Right atrium auricular region (tissue), 2 donors: ENCODE data around the gene XPO4. TPM values are rescaled to one million over a fixed set of nuclear protein-coding genes. Genes with fewer than 3 reads are reported as not detected.

Source experiments
- DNase-seq: peaks from one replicate; pipeline ENCODE4 v3.0.0-alpha.2; 2019; ENCODE audit warnings: low spot score
- H3K27ac ChIP-seq, 2 donors: fragments of 200-600 bp; sonication (generic); 1 replicate in 1 of 2; 2 replicates in 1 of 2; pipeline ENCODE4 v1.5.1; 2016 to 2019
- H3K27me3 ChIP-seq, 2 donors: fragments of 200-600 bp; sonication (generic); one replicate each; pipeline versions ENCODE4 v1.5.1 to v1.6.0; 2017 to 2019
- H3K36me3 ChIP-seq: fragments of 200-600 bp; sonication (generic); one replicate; pipeline ENCODE4 v1.5.1; 2016
- H3K4me1 ChIP-seq, 2 donors: fragments of 200-600 bp; sonication (generic); one replicate each; pipeline versions ENCODE4 v1.5.1 to v1.6.0; 2017 to 2019
- H3K4me3 ChIP-seq, 2 donors: fragments of 200-600 bp; sonication (generic); 1 replicate in 1 of 2; 2 replicates in 1 of 2; pipeline ENCODE4 v1.5.1; 2017 to 2019; ENCODE audit warnings: mild to moderate bottlenecking in 1 of 2, moderate library complexity in 1 of 2
- H3K9me3 ChIP-seq, 2 donors: fragments of 200-600 bp; sonication (generic); one replicate each; pipeline ENCODE4 v1.5.1; 2019
- CTCF ChIP-seq, 2 donors: fragments of 200-600 bp; sonication (generic); IDR thresholded peaks; one replicate each; pipeline ENCODE4 v1.5.1; 2019; ENCODE audit warnings: antibody characterized with exemption in 2 of 2
- total RNA-seq, 2 donors: library from RNA; depleted of rRNA; stranded (reverse); fragments of >200 nt; gene quantifications; one replicate each; pipeline ENCODE4 v1.1.0, GENCODE V29; 2016

XPO4 gene
- total RNA-seq, 2 donors from 2014 or later = 9.7 to 10.6 TPM

DNA sequence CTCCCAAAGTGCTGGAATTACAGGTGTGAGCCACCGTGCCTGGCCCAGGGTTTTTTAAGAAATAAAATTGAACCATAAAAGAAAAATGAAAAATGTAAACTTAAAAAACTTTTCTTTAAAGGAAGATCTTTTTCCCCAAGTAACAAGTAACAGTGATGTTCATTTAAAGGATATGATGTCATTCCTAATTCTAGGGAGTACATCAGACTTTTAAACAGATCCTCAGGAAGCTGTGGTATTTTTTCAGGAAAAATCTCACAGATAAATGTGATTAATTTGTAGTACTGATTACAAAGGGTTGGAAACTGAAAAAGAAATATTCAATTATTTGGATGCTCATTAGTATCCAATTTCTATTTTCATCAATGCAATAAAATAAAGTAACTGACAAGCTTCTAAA lies 114.2 kb downstream of the XPO4 start:
- H3K9me3 ChIP-seq = no peaks in the 10 kb centered on the region
- no peak overlapping the region for H3K27ac ChIP-seq
- peaks cover 44% of the 10 kb centered on the region for H3K36me3 ChIP-seq
- no peaks in the 10 kb centered on the region for H3K4me1 ChIP-seq
- H3K4me3 ChIP-seq = no peak overlapping the region
- no peak for DNase-seq
- TF ChIP-seq CTCF (IDR thresholded peaks at IDR 0.05) = no peak
- no peaks in the 10 kb centered on the region for H3K27me3 ChIP-seq

- Histone ChIP-seq H3K27ac (no peak overlapping the region), H3K36me3 (peaks cover 55% of the 10 kb centered on the region)
These were observed 115.4 kb downstream of the XPO4 start for GRCh38 chr13:20787180-20787579.

DNA sequence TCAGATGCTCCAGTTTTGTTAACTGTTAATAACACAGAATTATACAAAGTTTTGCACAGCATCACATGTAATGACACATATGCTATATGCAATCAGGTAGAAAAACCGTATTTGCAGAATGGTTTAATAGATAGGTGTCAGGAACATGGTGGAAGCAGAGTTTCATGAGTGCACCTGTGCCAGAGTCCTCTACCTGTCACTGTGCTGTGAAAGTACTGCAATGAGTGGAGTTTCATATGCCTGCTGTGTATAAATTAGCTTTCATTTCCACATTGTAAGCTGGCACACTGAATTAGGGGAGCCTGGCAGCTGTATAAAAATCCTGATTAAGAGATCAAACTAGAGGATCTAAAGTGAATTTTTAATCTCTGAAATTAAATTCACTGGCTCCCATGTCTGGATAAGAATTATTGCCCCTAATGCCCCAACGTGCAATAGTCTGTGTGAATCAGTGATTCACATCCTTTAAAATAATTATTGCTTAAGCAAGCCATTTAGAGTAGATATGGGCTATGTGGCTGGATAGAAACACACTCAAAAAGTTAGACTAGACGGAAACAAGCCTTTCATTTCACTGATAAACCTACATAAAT lies 120.3 kb downstream of the XPO4 start:
- H3K27me3 ChIP-seq = no peaks in the 10 kb centered on the region
- no peak overlapping the region for H3K27ac ChIP-seq
- no peak for TF ChIP-seq CTCF (IDR thresholded peaks at IDR 0.05)
- H3K36me3 ChIP-seq = peaks cover 35% of the 10 kb centered on the region
- DNase-seq = no peak
- H3K9me3 ChIP-seq = no peaks in the 10 kb centered on the region
- no peak overlapping the region for H3K4me3 ChIP-seq
- no peaks in the 10 kb centered on the region for H3K4me1 ChIP-seq

More at GRCh38 chr13:20787180-20787579, 115.4 kb downstream of the XPO4 start:
- H3K27me3 ChIP-seq = no peaks in the 10 kb centered on the region
- no peak for TF ChIP-seq CTCF (IDR thresholded peaks at IDR 0.05)
- H3K4me1 ChIP-seq = no peaks in the 10 kb centered on the region
- no peak for DNase-seq
- no peaks in the 10 kb centered on the region for H3K9me3 ChIP-seq
- H3K4me3 ChIP-seq = no peak overlapping the region

DNA sequence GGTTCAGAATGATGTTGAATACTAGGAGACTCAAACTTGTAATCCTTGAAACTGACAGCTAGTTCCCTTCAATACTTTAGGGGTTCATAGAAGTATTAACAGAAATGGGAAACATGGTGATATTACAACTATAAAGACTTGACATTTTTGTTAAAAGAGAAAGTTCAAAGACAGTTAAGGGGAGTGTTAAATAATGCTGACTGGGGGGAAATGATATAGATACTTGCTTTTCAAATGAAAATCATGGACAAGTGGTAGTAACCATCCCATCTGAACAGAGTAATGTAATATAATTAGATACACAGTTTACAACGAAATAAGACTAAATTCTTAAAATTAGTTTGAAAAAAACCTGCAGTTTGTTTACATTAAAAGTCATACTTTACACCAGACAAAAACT lies 122.2 kb downstream of the XPO4 start:
- Histone ChIP-seq H3K4me1 (no peaks in the 10 kb centered on the region), H3K36me3 (peaks cover 23% of the 10 kb centered on the region), H3K4me3 (no peak overlapping the region), H3K27me3 (no peaks in the 10 kb centered on the region), H3K9me3 (no peaks in the 10 kb centered on the region), H3K27ac (no peak overlapping the region)
- DNase-seq = no peak
- TF ChIP-seq CTCF (IDR thresholded peaks at IDR 0.05) = no peak

- no peak for DNase-seq
- H3K27me3 ChIP-seq = no peaks in the 10 kb centered on the region
- H3K36me3 ChIP-seq = peaks cover 22% of the 10 kb centered on the region
- H3K4me3 ChIP-seq = no peak overlapping the region
- H3K9me3 ChIP-seq = no peaks in the 10 kb centered on the region
- H3K4me1 ChIP-seq = no peaks in the 10 kb centered on the region
- no peak overlapping the region for H3K27ac ChIP-seq
- no peak for TF ChIP-seq CTCF (IDR thresholded peaks at IDR 0.05)
These were observed 123.1 kb downstream of the XPO4 start for GRCh38 chr13:20779405-20779804.

GRCh38 chr13:20778311-20778710 lies 124.2 kb downstream of the XPO4 start:
- no peaks in the 10 kb centered on the region for H3K4me1 ChIP-seq
- H3K9me3 ChIP-seq = no peaks in the 10 kb centered on the region
- H3K36me3 ChIP-seq = peaks cover 13% of the 10 kb centered on the region
- no peak overlapping the region for H3K27ac ChIP-seq
- H3K27me3 ChIP-seq = no peaks in the 10 kb centered on the region
- TF ChIP-seq CTCF (IDR thresholded peaks at IDR 0.05) = no peak
- DNase-seq = no peak
- no peak overlapping the region for H3K4me3 ChIP-seq
